ENCODE data around the gene DLGAP1.

- TF ChIP-seq EZH2 (IDR thresholded peaks at IDR 0.05; ENCODE audit: borderline replicate concordance, control insufficient read depth, low read depth, low read length) (no peak), CTCF (IDR thresholded peaks at IDR 0.05 in 2 of 3, conservative IDR thresholded peaks at IDR 0.05 in 1 of 3; ENCODE audit: control insufficient read depth in 2 of 3, extremely low read depth in 1 of 3, insufficient read depth in 1 of 3, low read depth in 3 of 3, low read length in 3 of 3) (no peak), POLR2A (IDR thresholded peaks at IDR 0.05; ENCODE audit: low read depth, low read length) (no peak), SUZ12 (IDR thresholded peaks at IDR 0.05; ENCODE audit: unreplicated experiment) (no peak), E2F4 (IDR thresholded peaks at IDR 0.05; ENCODE audit: low read depth, low read length) (no peak), IRF3 (IDR thresholded peaks at IDR 0.05) (no peak), HDAC6 (IDR thresholded peaks at IDR 0.05; ENCODE audit: unreplicated experiment) (no peak), STAT1 (conservative IDR thresholded peaks at IDR 0.05) (no peak), TARDBP (IDR thresholded peaks at IDR 0.05; ENCODE audit: borderline replicate concordance) (no peak), ATF2 (IDR thresholded peaks at IDR 0.05; ENCODE audit: low read length) (no peak), ESRRA (IDR thresholded peaks at IDR 0.05; ENCODE audit: low read length) (no peak)
Observed at GRCh38 chr18:4143585-4143984, 311.5 kb downstream of the DLGAP1 start.
